ENCODE results near the gene LLGL1.

- TF ChIP-seq CTCF (IDR thresholded peaks at IDR 0.05) = no peak
- TF ChIP-seq POLR2AphosphoS5 (IDR thresholded peaks at IDR 0.05) = no peak
- no peak for TF ChIP-seq POLR2A (IDR thresholded peaks at IDR 0.05)
These were observed 42.7 kb downstream of the LLGL1 start for GRCh38 chr17:18267927-18268711.

Data from prostate gland (tissue), 2 donors.